Rectal smooth muscle tissue (tissue), 1 donor: ENCODE measurements around the gene PRMT2.

Experiments used
- H3K27ac ChIP-seq: one replicate; pipeline ENCODE4 v1.7.0; 2013; ENCODE audit warnings: low read depth, low read length, inconsistent platforms
- H3K27me3 ChIP-seq: one replicate; pipeline ENCODE4 v1.7.0; 2013; ENCODE audit warnings: low read length; ENCODE audit not compliant: control insufficient read depth, insufficient read depth
- H3K36me3 ChIP-seq: one replicate; pipeline ENCODE4 v1.7.0; 2013; ENCODE audit warnings: low read length; ENCODE audit not compliant: control insufficient read depth, insufficient read depth
- H3K4me1 ChIP-seq: one replicate; pipeline ENCODE4 v1.7.0; 2013; ENCODE audit warnings: low read length; ENCODE audit not compliant: control insufficient read depth, insufficient read depth
- H3K4me3 ChIP-seq: one replicate; pipeline ENCODE4 v1.7.0; 2013; ENCODE audit warnings: low read length
- H3K9ac ChIP-seq: one replicate; pipeline ENCODE4 v1.7.0; 2013; ENCODE audit warnings: low read length

Gene PRMT2

DNA sequence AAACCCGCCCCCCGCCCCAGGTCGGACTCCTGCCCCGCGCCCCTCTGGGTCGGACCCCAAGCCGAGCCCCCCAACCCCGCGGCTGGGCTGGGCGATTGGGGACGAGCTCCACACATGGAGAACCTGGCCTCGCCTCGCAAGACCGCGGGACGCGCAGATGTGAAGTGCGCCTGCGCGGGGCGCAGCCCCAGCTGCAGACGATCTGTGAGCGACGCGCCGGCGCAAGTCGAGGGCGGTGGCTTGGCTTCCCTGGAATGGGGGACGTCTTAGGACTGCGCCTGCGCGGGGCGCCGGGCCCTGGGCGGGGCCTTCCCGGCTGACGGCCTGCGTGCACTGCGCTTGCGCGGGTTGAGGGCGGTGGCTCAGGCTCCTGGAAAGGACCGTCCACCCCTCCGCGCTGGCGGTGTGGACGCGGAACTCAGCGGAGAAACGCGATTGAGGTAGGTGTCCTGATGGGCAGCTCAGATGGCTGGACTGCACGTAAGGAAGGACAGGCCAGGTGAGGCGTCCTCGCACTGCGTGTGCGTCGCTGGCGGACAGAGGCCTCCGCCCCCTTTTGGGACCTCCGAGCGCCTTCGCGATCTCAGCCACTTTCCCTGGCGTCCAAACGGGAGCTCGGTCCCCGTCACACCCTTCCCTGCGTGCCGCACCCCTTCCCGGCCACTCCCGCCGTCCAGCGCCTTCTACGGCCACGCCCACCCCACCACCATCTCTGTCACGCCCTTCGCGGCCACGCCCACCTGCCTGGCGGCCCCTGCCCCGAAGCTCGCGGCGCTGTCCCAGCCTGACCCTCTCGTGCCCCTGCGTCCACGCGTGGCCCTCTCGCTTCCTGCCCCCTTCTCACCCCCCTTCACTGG is at the start of gene PRMT2:
TSS of gene PRMT2 (plus strand) at position 351 of the 857 bp plus-strand sequence. CDS start 1,278 bp downstream, outside the sequence.
- Histone ChIP-seq H3K27ac (peak within 1 kb of the TSS; percentile 100), H3K4me1 (peaks cover 15% of the 10 kb centered on the region), H3K4me3 (peak within 1 kb of the TSS; percentile 100), H3K9ac (peak within 1 kb of the TSS; percentile 100), H3K36me3 (no peaks in the 10 kb centered on the region), H3K27me3 (no peaks in the 10 kb centered on the region)

DNA sequence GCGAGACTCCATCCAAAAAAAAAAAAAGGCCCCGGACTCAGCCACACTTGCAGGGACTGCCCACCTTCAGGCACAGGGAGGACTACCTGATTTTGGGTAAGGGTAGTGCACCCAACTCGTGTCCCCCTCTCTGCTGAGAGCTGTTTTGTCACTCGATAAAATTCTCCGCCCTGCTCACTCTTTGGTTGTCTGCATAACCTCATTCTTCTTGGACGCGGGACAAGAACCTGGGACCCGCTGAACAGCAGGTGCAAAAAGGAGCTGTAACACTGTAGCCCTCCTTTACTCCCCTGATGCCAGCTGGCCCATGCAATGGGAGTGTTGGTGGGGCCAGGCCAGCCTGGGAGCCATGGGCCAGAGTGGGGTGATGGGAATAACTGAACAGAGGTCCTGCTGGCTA is 41.2 kb upstream of the PRMT2 start:
- H3K4me1 ChIP-seq, result no peaks in the 10 kb centered on the region

DNA sequence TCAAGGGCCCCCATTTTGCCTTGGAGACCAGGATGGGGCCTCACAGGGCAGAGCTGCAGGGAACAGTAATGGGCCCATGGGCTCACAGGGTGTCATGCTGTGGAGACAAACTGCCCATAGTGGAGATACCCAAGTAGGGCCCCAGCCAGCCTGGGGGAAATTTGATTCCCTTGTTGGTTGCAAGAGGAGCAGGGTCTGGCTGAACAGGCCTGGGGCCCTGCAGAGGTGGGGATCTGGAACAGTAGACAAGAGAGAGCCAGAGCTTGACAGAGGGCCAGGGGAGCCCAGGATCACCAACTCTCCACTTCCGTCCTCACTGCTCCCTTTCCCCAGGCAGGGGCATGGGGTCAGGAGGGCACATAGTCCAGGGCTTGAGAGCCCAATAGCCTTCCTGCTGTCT is 39.3 kb upstream of the PRMT2 start:
- Histone ChIP-seq H3K4me3 (no peak overlapping the region), H3K27me3 (no peaks in the 10 kb centered on the region), H3K36me3 (no peaks in the 10 kb centered on the region), H3K9ac (no peak overlapping the region), H3K4me1 (no peaks in the 10 kb centered on the region), H3K27ac (no peak overlapping the region)

More for the DNA sequence above, 41.2 kb upstream of the PRMT2 start:
- Histone ChIP-seq H3K4me3 (no peak overlapping the region), H3K36me3 (no peaks in the 10 kb centered on the region), H3K9ac (no peak overlapping the region), H3K27me3 (no peaks in the 10 kb centered on the region), H3K27ac (no peak overlapping the region)

DNA sequence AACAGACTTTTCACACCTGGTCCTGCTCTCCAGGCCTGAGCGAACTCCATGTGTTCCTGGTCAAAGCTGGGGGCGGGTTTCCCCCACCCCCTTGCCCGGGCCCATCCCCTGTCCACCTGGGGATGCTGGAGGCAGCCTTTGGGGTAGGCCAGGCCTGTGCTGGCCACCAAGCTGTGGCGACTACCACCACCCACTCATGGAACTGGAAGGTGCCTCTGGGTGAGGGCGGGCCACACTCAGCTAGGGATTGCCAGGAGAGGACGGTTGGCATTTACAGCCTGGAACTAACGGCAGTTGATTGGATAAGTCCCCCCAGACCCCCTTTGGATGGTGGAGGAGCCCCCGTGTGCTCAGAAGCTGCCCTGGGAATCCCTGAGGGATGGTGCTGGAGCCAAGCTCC is 38.4 kb upstream of the PRMT2 start:
- no peak overlapping the region for H3K27ac ChIP-seq
- H3K9ac ChIP-seq, result no peak overlapping the region
- no peak overlapping the region for H3K4me3 ChIP-seq
- no peaks in the 10 kb centered on the region for H3K4me1 ChIP-seq
- no peaks in the 10 kb centered on the region for H3K36me3 ChIP-seq
- H3K27me3 ChIP-seq, result no peaks in the 10 kb centered on the region

DNA sequence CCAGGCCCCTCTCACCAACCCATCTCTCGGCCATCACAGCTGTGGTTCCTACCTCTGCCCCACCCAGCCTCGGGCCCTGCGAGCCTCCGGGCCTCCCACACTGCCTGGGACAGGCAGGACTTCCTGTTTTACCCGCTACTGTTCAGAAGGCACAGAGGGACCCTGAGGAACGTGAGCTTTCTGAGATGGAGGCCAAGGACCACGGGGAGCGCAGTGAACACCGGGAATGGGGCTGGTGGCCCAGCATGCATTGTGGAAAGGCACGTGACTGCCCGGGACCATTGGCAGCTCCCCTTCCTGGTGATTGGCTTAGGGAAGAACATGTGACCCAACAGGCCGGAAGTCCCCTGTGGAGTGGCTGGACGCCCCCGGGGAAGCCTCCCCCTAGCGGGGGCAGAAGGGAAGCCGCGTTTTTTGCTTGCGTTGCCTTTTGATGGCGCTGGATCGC is 37.6 kb upstream of the PRMT2 start:
- Histone ChIP-seq H3K4me1 (no peaks in the 10 kb centered on the region), H3K36me3 (no peaks in the 10 kb centered on the region), H3K4me3 (no peak overlapping the region), H3K27ac (no peak overlapping the region), H3K9ac (no peak overlapping the region), H3K27me3 (no peaks in the 10 kb centered on the region)

DNA sequence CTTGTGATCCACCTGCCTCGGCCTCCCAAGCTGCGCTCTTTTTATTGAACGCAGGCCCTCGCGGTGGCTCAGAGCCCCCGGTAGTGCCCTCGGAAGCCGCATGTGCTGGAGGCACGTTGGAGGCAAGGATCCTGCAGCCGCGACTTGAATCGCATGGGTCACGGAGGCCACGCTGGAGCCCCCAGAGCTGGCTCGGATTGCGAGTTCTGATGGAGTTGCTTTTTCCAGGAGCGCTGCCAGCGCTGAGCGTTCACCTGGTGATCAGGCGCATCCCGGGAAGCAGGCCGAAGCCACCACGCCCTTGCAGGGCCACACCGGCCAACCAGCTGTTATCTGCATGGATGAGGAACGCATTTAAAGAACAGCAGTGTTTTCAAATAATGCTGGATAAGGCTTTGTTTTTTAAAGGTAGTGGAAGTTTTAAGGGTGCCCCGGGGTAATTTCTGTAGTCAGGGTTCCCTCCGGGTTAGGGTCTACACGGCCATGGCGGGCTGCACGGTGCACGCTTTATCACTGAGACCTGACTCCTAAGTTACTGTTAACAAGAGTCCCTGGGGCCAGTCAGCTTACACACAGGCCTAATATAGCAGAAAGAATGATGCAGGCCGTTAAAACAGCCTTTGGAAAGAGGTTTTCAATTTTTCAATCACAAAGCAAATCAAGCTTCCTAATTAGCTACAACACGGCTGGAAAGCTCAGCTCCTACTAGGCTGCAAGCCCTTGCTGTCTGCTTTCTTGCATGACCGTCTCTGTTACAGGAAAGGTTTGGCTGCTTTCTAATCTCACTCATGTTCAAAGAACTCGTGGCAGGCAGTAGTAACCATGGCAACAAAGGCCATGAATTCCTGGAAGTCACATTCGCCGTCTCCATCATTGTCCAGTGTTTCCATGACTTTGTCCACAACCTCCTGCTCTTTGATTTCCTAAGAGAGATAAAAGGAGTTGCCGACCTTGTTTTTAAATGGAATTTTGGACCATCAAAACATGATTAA is 36.6 kb upstream of the PRMT2 start:
- Histone ChIP-seq H3K4me3 (no peak overlapping the region), H3K4me1 (no peaks in the 10 kb centered on the region), H3K27me3 (no peaks in the 10 kb centered on the region), H3K9ac (no peak overlapping the region), H3K27ac (no peak overlapping the region), H3K36me3 (no peaks in the 10 kb centered on the region)

DNA sequence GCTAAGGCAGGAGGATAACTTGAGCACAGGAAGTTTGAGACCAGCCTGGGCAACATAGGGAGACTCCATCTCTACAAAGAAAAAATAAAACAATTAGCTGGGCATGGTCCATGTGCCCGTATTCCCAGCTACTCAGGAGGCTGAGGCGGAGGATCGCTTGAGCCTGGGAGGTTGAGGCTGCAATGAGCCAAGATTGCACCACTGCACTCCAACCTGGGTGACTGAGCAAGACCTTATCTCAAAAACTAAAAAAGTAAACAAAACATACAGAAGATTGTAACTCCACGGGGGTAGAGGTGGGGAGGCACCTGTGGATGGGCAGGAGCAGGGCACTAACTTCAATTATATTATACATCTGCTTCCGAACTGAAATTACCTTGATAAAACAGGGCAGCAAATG is 35.2 kb upstream of the PRMT2 start:
- no peak overlapping the region for H3K27ac ChIP-seq
- H3K4me3 ChIP-seq, result no peak overlapping the region
- no peaks in the 10 kb centered on the region for H3K4me1 ChIP-seq
- H3K36me3 ChIP-seq, result no peaks in the 10 kb centered on the region
- H3K27me3 ChIP-seq, result no peaks in the 10 kb centered on the region
- H3K9ac ChIP-seq, result no peak overlapping the region

DNA sequence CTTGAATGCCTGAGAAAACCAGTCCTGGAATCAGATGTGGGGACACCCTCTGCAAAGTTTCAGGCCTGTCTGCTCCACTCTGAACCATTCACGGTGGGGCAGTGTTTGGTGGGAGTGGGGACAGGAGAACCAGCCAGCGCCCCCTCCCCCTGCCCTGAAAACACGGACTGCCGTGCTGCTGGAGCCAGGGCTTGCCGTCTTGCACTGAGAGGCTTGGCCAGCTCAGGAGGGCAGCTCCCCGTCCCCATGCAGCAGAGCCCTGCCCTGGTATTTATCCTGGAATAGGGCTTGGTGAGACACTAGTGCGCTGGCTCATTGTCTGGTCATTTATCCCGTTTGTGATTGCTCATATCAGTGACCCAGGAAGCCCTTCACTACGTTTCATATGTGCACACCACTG is 34.5 kb upstream of the PRMT2 start:
- no peak overlapping the region for H3K27ac ChIP-seq
- no peak overlapping the region for H3K9ac ChIP-seq
- H3K36me3 ChIP-seq, result no peaks in the 10 kb centered on the region
- no peaks in the 10 kb centered on the region for H3K27me3 ChIP-seq
- H3K4me1 ChIP-seq, result no peaks in the 10 kb centered on the region
- H3K4me3 ChIP-seq, result no peak overlapping the region

DNA sequence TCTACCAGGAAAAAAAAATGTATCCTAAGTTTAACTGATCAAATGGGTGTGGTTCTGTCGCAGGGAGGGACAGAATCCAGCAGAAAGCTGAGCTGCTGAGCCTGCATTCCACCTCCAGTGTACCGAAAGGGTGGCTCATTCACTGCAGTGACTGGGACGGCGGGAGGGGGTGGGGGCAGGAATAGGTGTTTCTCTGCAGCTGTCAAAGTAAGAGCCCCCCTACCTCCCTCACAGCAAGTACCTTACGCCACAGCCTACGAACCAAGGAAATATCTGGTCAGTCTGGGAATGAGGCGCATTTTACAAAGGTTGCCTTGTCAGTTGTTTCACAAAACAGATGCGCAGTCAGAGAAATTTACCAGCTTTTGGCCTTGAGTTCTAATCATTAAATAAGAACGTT is 32.2 kb upstream of the PRMT2 start:
- Histone ChIP-seq H3K9ac (no peak overlapping the region), H3K4me3 (no peak overlapping the region), H3K4me1 (no peaks in the 10 kb centered on the region), H3K36me3 (no peaks in the 10 kb centered on the region), H3K27ac (no peak overlapping the region), H3K27me3 (no peaks in the 10 kb centered on the region)

DNA sequence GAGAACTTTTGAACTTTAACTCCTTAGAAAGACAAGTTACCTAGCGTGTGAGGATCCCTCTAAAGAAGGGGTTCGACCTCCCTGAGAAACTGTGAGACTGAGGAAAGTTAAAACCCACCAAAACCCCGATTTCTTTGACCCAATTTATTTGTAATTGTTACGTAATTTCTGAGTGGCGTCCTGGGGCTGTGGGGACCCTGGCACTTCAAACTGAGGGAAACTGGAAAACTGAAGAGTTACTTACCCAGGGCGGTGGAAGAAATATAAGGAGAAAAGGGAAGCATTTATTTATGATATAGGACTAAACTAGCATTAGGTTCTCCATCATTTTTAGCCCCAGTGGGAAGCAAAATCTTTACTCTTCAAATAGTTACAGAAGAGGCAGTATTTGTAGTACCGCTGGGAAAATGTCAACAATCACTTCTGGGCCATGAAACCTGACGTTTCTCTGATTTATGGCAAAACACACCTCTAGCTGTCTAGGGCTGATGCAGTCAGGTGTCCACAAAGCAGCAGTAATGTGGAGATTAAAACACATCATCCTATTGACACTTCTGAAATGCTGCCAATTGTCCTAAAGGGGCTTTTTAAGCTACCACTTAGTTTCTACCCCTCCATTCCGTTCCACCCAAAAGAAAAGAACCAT is 31.0 kb upstream of the PRMT2 start:
- Histone ChIP-seq H3K9ac (no peak overlapping the region), H3K4me3 (no peak overlapping the region), H3K4me1 (no peaks in the 10 kb centered on the region), H3K36me3 (no peaks in the 10 kb centered on the region), H3K27ac (peak overlapping the region; percentile 41), H3K27me3 (no peaks in the 10 kb centered on the region)

DNA sequence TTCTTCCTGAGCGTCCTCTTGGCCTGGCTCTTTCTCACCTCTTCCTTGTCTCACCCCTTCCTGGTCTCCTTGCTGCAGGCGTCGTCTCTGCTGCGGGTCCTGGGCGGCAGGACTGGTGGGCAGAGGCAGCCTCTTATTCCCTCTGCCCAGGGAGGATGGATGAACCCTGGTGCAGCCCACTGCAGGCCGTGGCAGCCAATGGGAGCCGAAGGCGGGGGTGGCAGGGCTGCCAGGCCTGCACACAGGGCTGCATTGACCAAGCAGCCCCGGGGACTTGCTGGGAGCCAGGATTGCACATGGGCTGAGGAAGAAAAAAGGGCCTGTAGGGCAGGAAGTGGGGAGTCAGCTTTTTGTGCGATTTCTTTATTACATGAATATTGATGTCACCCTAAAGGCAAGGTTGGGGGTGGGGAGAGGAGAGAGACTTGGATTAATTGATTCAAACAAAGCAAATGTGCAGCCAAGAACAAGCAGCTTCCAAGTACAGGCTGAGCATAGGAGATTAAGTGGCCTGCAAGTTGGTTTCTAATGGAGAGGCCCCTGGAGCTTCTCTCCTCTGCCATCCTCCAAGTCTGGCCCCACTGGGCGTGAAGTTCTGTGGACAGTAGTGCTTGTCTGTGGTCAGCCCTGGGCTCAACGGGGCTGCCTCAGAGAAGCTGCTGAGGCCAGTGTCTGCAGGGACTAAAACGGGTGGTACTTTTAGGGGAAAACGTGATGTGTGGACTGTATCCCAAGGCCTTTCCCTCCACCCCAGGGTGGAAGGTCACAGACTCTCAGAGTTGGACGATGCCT is 30.3 kb upstream of the PRMT2 start, which contains the start of gene S100B:
TSS of gene S100B (minus strand) at position 108 of the 792 bp plus-strand sequence. CDS start 2,667 bp downstream, outside the sequence.
- Histone ChIP-seq H3K4me1 (no peaks in the 10 kb centered on the region), H3K4me3 (no peak within 1 kb of the TSS), H3K36me3 (no peaks in the 10 kb centered on the region), H3K27ac (peak within 1 kb of the TSS; percentile 41), H3K9ac (no peak within 1 kb of the TSS), H3K27me3 (no peaks in the 10 kb centered on the region)
